AG04450 (cell line): ENCODE measurements around the gene PEAK3. TPM values are rescaled to one million over a fixed set of nuclear protein-coding genes. Genes with fewer than 3 reads are reported as not detected.

Experiments used
- CTCF ChIA-PET: fragments of 300-600, 350-600 bp; formaldehyde crosslinking; extraction: SDS; loops from one replicate; lab custom pipeline; 2022; ENCODE audit warnings: antibody characterized with exemption, inconsistent platforms; lab: Charles Lee
- POLR2A ChIA-PET: fragments of 350-600 bp; formaldehyde crosslinking; extraction: SDS; loops from one replicate; lab custom pipeline; 2021; ENCODE audit warnings: antibody characterized with exemption, inconsistent platforms; lab: Yijun Ruan, JAX
- DNase-seq: peaks from one replicate; pipeline ENCODE4 v3.0.0-alpha.2; 2011; ENCODE audit warnings: low read depth, low spot score
- H3K27ac ChIP-seq: one replicate; pipeline ENCODE4 v1.5.1; 2012; ENCODE audit warnings: low read depth, low read length, control low read depth
- H3K27me3 ChIP-seq: one replicate; pipeline ENCODE4 v1.6.0; 2012; ENCODE audit warnings: low read length; ENCODE audit not compliant: control insufficient read depth, insufficient read depth
- H3K4me3 ChIP-seq: 2 replicates; pipeline ENCODE4 v1.5.1; 2011; ENCODE audit warnings: mild to moderate bottlenecking, low read depth, low read length, control low read depth
- H3K9me3 ChIP-seq: 2 replicates; pipeline ENCODE4 v1.5.1; 2012; ENCODE audit warnings: low read length; ENCODE audit not compliant: control insufficient read depth, insufficient read depth
- polyA plus RNA-seq: library from polyadenylated mRNA; depleted of rRNA; stranded (reverse); fragments of >200 nt; gene quantifications from 2 replicates; pipeline ENCODE4 v1.2.3, GENCODE V29; 2011
- TF ChIP-seq, protein P1 (sequence below): IDR thresholded peaks from 2 replicates; pipeline ENCODE4 v1.5.1; 2011; ENCODE audit warnings: low read depth, low read length, control low read depth, inconsistent platforms

The PEAK3 gene
- polyA plus RNA-seq, 1 experiment: 0.04 TPM

DNA sequence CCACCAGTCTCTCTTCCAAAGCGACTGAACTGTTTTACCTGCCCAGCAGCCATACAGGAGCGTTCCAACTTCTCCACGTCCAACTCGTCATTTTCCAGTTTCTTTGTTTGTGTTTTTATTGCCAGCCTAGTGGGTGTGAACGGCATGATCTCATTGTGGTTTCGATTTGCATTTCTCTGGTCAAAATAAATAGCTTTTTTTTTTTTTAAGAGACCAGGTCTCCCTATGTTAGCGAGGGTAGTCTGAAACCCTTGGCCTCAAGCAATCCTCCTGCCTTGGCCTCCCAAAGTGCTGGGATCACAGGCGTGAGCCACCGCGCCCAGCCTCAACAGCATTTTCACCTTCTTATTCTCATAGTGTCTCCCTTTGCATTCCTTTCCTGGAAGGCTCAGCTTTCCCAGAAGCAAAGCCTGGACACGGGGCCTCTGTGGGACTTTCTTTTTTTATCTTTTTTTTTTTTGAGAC is 21.6 kb downstream of the PEAK3 start:
- Histone ChIP-seq H3K4me3 (no peak overlapping the region), H3K9me3 (no peaks in the 10 kb centered on the region; the same call in 1 of the 2 replicates), H3K27me3 (no peaks in the 10 kb centered on the region), H3K27ac (no peak overlapping the region)
- CTCF ChIA-PET: interaction anchor here (0.7 to 1.7 kb wide), 4 partner anchors 11 to 104 kb away, joined by 3 to 7 read pairs (median 4); partner anchors contain the start of gene AMH
- no peak for DNase-seq
- TF ChIP-seq, protein P1, sequence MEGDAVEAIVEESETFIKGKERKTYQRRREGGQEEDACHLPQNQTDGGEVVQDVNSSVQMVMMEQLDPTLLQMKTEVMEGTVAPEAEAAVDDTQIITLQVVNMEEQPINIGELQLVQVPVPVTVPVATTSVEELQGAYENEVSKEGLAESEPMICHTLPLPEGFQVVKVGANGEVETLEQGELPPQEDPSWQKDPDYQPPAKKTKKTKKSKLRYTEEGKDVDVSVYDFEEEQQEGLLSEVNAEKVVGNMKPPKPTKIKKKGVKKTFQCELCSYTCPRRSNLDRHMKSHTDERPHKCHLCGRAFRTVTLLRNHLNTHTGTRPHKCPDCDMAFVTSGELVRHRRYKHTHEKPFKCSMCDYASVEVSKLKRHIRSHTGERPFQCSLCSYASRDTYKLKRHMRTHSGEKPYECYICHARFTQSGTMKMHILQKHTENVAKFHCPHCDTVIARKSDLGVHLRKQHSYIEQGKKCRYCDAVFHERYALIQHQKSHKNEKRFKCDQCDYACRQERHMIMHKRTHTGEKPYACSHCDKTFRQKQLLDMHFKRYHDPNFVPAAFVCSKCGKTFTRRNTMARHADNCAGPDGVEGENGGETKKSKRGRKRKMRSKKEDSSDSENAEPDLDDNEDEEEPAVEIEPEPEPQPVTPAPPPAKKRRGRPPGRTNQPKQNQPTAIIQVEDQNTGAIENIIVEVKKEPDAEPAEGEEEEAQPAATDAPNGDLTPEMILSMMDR: no peak
- POLR2A ChIA-PET: interaction anchor here (0.7 to 2.0 kb wide), 3 partner anchors 11 to 70 kb away, joined by 4 to 5 read pairs (median 5); no protein-coding TSS in a partner anchor

DNA sequence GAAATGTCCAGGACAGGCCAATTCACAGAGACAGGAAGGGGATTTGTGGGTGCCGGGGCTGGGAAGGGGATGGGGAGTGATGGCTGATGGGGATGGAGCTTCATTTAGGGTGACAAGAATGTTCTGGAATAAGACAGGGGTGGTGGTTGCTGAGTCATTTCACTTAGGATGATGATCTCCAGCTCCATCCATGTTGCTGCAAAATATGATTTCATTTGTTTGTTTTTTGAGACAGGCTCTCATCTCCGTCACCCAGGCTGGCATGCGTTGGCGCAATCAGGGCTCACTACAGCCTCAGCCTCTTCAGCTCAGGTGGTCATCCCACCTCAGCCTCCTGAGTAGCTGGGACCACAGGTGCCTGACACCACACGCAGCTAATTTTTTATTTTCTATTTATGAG is 22.6 kb downstream of the PEAK3 start:
- no peak for DNase-seq
- POLR2A ChIA-PET: interaction anchor here (0.5 to 2.0 kb wide), 4 partner anchors 12 to 217 kb away, joined by 3 to 5 read pairs (median 4); partner anchors contain the start of gene GADD45B
- CTCF ChIA-PET: interaction anchor here (0.6 to 2.1 kb wide), 9 partner anchors 10 to 104 kb away, joined by 3 to 11 read pairs (median 4); partner anchors contain the start of genes AMH and PLEKHJ1

DNA sequence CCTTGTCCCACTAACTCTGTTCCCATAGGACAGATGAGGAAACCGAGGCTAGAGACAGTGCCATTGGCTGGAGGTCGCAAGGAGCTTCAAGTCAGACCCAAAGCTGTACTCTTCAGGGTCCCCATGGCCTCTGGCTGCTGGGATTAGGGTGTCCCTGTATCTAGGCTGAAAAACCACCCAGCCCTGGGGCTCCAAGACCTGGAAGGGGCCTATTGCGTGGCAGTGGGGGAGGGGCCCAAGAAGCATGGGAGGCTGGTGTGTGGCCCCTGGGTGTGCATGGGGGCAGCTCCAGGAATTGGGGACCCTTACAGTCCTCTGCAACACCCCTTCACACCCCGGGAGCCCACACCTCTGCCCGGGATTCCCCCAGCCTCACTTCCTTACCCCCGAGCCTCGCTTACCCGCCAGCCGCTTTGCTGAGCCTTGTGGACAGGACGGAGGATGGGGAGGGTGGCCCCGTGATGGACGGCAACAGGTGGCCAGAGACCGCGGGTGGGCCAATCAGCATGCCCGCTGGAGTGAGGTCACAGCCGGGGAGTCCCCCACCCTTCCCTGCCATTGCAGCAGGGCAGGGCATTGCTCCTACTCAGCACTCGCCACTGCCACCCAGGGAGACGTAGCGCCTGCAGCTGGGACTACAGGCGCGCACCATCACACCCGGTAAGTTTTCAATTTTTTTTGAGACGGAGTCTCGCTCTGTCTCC is 25.8 kb downstream of the PEAK3 start, which contains the start of gene JSRP1:
Gene JSRP1, minus strand, starts transcription at position 436 of the 704 bp plus-strand sequence. CDS start 1,103 bp downstream, outside the sequence.
- H3K4me3 ChIP-seq: no peak within 1 kb of the TSS
- H3K9me3 ChIP-seq: no peaks in the 10 kb centered on the region; the same call in 1 of the 2 replicates
- ChIA-PET POLR2A (no interaction called here), CTCF (no interaction called here)
- TF ChIP-seq, protein P1: no peak
- no peak within 1 kb of the TSS for H3K27ac ChIP-seq
- no peak for DNase-seq
- peaks cover 26% of the 10 kb centered on the region for H3K27me3 ChIP-seq

More for the DNA sequence above, 22.6 kb downstream of the PEAK3 start:
- H3K4me3 ChIP-seq: no peak overlapping the region
- H3K9me3 ChIP-seq: no peaks in the 10 kb centered on the region; the same call in 1 of the 2 replicates
- TF ChIP-seq, protein P1: no peak
- H3K27me3 ChIP-seq: peaks cover under 1% of the 10 kb centered on the region
- no peak overlapping the region for H3K27ac ChIP-seq

DNA sequence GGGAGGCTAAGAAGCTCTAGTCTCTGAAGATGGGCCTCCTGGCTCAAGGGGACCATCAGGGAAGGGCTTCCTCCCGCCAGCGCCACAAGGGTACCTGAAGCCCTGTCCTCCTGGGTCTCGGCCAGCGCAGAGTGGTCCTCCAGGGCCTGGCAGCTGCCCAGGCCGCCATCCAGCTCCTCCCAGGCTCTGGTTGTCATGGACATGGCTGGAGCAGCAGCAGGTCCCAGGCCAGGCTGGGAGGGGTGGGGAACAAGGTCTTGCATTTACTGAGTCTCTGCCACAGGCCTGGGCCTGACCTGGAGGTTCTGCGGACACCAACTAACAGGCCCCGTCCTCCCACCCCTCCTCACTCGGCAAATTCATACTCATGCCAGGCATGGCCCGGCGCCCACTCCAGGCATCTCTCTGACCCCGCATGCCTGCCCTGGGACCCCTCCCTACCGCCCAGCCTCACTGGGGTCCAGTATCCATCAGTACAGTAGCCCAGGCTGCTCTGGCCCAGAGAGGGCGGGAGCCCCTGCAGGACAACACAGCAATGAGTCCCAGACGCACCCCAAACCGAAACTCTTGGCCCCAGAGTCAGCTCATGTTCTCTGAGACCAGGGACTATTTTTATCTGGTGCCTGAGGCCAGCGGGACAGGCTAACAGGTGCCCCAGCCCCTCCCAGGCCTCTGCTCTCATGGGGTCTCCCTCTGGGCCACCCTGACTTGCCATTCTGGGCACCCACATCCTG is 26.7 kb downstream of the PEAK3 start:
- DNase-seq: no peak
- no peak overlapping the region for H3K4me3 ChIP-seq
- peaks cover 29% of the 10 kb centered on the region for H3K27me3 ChIP-seq
- H3K9me3 ChIP-seq: no peaks in the 10 kb centered on the region; the same call in 1 of the 2 replicates
- TF ChIP-seq, protein P1: no peak
- no peak overlapping the region for H3K27ac ChIP-seq
- ChIA-PET CTCF (interaction anchor here (2.1 kb wide), 1 partner anchor 99 kb away, joined by 8 read pairs; no protein-coding TSS in a partner anchor), POLR2A (interaction anchor here (1.0 kb wide), 1 partner anchor 14 kb away, joined by 3 read pairs; no protein-coding TSS in a partner anchor)
